ENCODE measurements around the gene TEAD2.

DNA sequence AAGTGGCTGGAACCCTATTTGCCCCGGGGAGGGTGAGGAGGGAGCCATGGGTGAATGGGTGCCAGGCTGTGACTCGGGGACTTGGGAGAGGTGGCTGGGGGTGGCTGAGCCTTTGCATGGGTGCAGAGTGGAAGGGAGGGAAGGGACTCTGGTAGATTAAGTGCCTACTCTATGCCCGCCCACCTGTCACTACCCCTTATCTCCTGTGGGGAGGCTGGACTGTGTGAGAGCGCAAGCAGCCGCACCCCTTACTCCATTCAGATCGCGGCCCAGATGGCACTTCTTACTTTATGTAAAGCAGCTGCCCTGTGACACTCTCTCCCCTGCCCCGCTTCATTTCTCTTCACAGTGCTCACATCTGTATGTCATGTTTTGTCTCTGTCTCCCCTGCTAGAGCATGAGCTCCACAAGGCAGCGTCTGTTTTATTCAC is 28.7 kb upstream of the TEAD2 start:
- TF ChIP-seq, protein P1, sequence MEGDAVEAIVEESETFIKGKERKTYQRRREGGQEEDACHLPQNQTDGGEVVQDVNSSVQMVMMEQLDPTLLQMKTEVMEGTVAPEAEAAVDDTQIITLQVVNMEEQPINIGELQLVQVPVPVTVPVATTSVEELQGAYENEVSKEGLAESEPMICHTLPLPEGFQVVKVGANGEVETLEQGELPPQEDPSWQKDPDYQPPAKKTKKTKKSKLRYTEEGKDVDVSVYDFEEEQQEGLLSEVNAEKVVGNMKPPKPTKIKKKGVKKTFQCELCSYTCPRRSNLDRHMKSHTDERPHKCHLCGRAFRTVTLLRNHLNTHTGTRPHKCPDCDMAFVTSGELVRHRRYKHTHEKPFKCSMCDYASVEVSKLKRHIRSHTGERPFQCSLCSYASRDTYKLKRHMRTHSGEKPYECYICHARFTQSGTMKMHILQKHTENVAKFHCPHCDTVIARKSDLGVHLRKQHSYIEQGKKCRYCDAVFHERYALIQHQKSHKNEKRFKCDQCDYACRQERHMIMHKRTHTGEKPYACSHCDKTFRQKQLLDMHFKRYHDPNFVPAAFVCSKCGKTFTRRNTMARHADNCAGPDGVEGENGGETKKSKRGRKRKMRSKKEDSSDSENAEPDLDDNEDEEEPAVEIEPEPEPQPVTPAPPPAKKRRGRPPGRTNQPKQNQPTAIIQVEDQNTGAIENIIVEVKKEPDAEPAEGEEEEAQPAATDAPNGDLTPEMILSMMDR (IDR thresholded peaks at IDR 0.05; ENCODE audit: low read length): no peak
- no peak for TF ChIP-seq EZH2 (IDR thresholded peaks at IDR 0.05; ENCODE audit: borderline replicate concordance, low read length)
